ENCODE data around the gene AEBP1. TPM values are rescaled to one million over a fixed set of nuclear protein-coding genes. Genes with fewer than 3 reads are reported as not detected.

AEBP1 gene
- total and polyA plus RNA-seq, 9 of the 15 experiments (the other 6 are each of a cell fraction or from before 2014, with no cell fraction given) = 0.03 to 0.78 (median 0.30) TPM; not detected in 2

DNA sequence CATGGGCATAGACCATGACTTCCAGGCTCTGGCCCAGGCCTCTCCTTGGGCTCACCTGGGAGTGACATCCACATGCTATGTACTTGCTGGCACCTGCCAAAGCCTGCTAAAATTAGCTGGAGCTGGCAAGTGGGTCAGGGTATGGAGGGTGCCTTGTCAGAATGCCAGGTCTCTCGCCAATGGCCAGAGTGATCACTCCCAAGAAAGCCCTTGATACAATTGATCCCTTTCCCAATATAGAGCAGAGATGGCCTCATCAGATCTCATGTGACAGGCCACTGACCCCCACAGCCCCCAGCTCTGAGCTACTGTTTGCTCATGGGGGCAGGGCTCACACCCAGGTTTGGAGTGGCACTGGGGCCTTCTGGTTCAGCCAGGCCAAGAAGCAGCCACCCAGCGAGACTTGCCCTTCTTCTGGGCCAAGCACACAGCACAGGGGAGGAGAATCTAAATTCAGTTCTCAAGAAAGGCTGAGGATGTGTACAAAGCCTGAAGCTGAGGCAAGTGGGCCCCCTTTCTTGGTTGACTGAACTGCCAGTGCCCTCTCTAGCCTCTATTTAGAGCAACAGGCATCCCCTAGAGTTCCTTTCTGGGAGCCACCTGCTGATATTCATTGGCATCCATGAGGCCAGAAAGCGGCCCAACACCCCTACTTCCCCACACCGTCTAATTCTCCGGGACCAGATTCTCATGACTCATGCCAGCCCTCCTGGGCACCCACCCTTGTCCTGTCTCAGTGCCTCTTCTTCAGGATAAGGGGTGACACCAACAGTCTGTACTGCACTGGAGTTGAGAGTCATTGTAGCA is 55.9 kb downstream of the AEBP1 start:
- no peak overlapping the region for H3K9ac ChIP-seq (ENCODE audit: insufficient read depth in 1 of 2, low read depth in 2 of 2, low read length in 2 of 2)
- in situ Hi-C loops (cut with MboI) = no loop called here
- H3K4me3 ChIP-seq = no peak overlapping the region
- H3K27me3 ChIP-seq (ENCODE audit: control insufficient read depth in 2 of 2, insufficient read depth in 2 of 2, low read length in 2 of 2) = 0 out of 5 replicates have a peak, but pooled peaks cover 3 to 5% of the 10 kb centered on the region in 2 experiments
- FAIRE-seq (no peak), ATAC-seq (no peak), DNase-seq (ENCODE audit: extremely low read depth in 1 of 4, low spot score in 3 of 4) (no peak)
- no peaks in the 10 kb centered on the region for H3K9me3 ChIP-seq (replicated peaks; ENCODE audit: control insufficient read depth, insufficient read depth, low read depth, low read length)
- no TSS peak for BruUV-seq (replicated peaks)
- no peak overlapping the region for H2AFZ ChIP-seq (ENCODE audit: low read depth, low read length)
- no peaks in the 10 kb centered on the region for H3K9me1 ChIP-seq (ENCODE audit: control insufficient read depth, insufficient read depth, low read length)
- H4K20me1 ChIP-seq (replicated peaks; ENCODE audit: control insufficient read depth, insufficient read depth, low read length) = no peaks in the 10 kb centered on the region; the same call in 1 of the 2 replicates
- H3K36me3 ChIP-seq (ENCODE audit: control insufficient read depth, insufficient read depth, low read length) = no peaks in the 10 kb centered on the region
- H3K79me2 ChIP-seq (ENCODE audit: control insufficient read depth, insufficient read depth, low read length) = no peaks in the 10 kb centered on the region
- ChIA-PET CTCF (ENCODE audit: low intra/inter-chr PET ratio) (no interaction called here), POLR2A (interaction anchor here (0.7 kb wide), 1 partner anchor 11 kb away, joined by 3 read pairs; no protein-coding TSS in a partner anchor)
- WGBS (ENCODE audit: insufficient coverage, low coverage, missing lambda C conversion rate) = 25% methylated on average over 5 of the region's 5 CpGs
- H3K4me1 ChIP-seq (replicated peaks in 1 of 2; ENCODE audit: control insufficient read depth in 2 of 2, insufficient read depth in 2 of 2, low read length in 2 of 2) = peaks cover 0 to 19% of the 10 kb centered on the region in 2 experiments; a peak in 3 of 5 replicates
- H3K4me2 ChIP-seq (ENCODE audit: insufficient read depth, low read length) = no peak overlapping the region
- H3K27ac ChIP-seq (ENCODE audit: extremely low read depth, low read depth, low read length) = no peak overlapping the region
- intact Hi-C loops (cut with micrococcal nuclease) = no loop called here
- no peak for TF ChIP-seq ZNF146 (CRISPR knock-in tag; IDR thresholded peaks at IDR 0.05; ENCODE audit: unreplicated experiment)
- no peak for TF ChIP-seq NONO (IDR thresholded peaks at IDR 0.05; ENCODE audit: low read depth in 2 of 2, low read length in 1 of 2)
- no peak for TF ChIP-seq ZNF592 (IDR thresholded peaks at IDR 0.05)
- TF ChIP-seq CBX2 (IDR thresholded peaks at IDR 0.05; ENCODE audit: insufficient read depth, low read length, poor library complexity, severe bottlenecking) = no peak
- no peak for TF ChIP-seq FOXK1 (CRISPR knock-in tag; IDR thresholded peaks at IDR 0.05; ENCODE audit: borderline replicate concordance)
- TF ChIP-seq GATAD2A (IDR thresholded peaks at IDR 0.05) = no peak
- TF ChIP-seq, protein P1, sequence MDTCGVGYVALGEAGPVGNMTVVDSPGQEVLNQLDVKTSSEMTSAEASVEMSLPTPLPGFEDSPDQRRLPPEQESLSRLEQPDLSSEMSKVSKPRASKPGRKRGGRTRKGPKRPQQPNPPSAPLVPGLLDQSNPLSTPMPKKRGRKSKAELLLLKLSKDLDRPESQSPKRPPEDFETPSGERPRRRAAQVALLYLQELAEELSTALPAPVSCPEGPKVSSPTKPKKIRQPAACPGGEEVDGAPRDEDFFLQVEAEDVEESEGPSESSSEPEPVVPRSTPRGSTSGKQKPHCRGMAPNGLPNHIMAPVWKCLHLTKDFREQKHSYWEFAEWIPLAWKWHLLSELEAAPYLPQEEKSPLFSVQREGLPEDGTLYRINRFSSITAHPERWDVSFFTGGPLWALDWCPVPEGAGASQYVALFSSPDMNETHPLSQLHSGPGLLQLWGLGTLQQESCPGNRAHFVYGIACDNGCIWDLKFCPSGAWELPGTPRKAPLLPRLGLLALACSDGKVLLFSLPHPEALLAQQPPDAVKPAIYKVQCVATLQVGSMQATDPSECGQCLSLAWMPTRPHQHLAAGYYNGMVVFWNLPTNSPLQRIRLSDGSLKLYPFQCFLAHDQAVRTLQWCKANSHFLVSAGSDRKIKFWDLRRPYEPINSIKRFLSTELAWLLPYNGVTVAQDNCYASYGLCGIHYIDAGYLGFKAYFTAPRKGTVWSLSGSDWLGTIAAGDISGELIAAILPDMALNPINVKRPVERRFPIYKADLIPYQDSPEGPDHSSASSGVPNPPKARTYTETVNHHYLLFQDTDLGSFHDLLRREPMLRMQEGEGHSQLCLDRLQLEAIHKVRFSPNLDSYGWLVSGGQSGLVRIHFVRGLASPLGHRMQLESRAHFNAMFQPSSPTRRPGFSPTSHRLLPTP (IDR thresholded peaks at IDR 0.05; ENCODE audit: borderline replicate concordance, extremely low read depth, insufficient read length) = no peak
- TF ChIP-seq NR3C1 (CRISPR knock-in tag; IDR thresholded peaks at IDR 0.05) = no peak
- no peak for TF ChIP-seq JUND (IDR thresholded peaks at IDR 0.05; ENCODE audit: borderline replicate concordance, low read depth, low read length)
- TF ChIP-seq JUND (tag; IDR thresholded peaks at IDR 0.05; ENCODE audit: borderline replicate concordance, low read depth, low read length) = no peak
- no peak for TF ChIP-seq HNRNPLL (IDR thresholded peaks at IDR 0.05; ENCODE audit: low read depth, low read length, poor library complexity, severe bottlenecking)
- TF ChIP-seq L3MBTL2 (IDR thresholded peaks at IDR 0.05) = no peak
- no peak for TF ChIP-seq ETV6 (IDR thresholded peaks at IDR 0.05; ENCODE audit: borderline replicate concordance in 1 of 2, low read depth in 2 of 2, low read length in 1 of 2)
- TF ChIP-seq ETV6 (CRISPR knock-in tag; IDR thresholded peaks at IDR 0.05; ENCODE audit: borderline replicate concordance) = no peak
